CD4-positive, alpha-beta T cell treated with Interleukin-6 at 100 ng/mL for 8 hours (primary cell): ENCODE data around the gene PEF1.
A peak's percentile ranks its signal among the peaks of the same experiment; 100 is the strongest.

ENCODE experiments used
- DNase-seq: peaks from one replicate; pipeline ENCODE4 v3.0.0-alpha.2; 2020; ENCODE audit warnings: mixed read lengths, low spot score

Gene PEF1

DNA sequence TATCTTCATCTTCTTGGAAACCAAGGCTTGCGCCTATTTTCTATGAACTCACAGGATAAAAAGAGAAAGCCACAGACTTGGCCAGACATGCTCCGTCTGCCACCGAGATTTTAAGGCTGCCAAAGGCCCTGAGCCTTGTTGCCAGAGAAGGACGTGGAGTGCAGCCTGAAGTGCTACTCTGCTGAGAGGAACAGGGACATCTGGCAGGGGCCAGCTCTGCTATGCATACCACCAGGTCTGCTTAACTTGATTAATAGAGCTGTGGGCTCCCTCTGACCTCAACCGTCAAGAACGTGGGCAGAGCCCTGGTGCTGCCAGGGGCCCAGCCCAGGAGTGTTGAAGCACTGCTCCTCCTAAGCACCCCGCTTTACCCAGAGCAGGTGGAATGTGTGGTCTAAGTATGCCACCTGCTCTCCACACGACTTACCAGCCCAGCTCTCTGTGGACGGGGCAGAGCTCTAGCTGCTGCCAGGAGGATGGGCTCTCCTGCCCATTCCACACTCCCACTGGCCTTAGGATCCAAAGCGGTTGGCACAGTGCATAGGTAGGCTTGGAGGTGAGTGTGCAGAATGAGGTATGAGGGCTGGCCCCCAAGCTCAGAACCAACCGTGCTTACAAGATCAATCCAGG, 16.6 kb downstream of the PEF1 start:
- DNase-seq, result no peak

DNA sequence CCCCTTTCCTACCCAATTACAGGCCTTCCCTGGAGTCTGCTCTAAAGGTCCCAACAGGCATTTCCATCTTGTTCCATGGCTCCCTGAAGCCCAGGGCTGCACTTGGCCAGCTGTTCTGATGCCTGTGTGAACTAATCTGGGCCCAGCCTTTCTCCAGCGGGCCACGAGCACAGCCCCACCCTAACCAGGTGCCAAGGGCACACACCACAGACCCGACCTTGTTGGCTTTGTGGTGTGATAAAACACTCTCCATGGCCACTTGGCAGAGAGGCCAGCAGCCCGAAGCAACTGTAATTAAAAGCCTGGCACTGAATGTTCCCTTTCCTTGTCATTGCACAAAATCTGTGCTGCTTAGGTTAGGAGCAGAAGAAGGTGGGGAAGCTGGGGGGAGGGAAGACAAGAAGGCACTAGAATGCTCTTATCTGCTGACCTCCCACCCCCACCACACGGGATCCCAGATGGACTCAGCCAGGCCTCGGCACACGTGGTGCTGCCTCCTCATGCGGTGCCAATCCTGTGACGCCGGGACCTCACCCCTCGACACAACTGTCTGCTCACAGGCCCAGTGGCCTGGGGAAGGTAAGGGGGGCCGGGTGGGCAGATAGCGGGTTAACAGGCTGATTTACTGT, 17.3 kb downstream of the PEF1 start:
- DNase-seq, result no peak

DNA sequence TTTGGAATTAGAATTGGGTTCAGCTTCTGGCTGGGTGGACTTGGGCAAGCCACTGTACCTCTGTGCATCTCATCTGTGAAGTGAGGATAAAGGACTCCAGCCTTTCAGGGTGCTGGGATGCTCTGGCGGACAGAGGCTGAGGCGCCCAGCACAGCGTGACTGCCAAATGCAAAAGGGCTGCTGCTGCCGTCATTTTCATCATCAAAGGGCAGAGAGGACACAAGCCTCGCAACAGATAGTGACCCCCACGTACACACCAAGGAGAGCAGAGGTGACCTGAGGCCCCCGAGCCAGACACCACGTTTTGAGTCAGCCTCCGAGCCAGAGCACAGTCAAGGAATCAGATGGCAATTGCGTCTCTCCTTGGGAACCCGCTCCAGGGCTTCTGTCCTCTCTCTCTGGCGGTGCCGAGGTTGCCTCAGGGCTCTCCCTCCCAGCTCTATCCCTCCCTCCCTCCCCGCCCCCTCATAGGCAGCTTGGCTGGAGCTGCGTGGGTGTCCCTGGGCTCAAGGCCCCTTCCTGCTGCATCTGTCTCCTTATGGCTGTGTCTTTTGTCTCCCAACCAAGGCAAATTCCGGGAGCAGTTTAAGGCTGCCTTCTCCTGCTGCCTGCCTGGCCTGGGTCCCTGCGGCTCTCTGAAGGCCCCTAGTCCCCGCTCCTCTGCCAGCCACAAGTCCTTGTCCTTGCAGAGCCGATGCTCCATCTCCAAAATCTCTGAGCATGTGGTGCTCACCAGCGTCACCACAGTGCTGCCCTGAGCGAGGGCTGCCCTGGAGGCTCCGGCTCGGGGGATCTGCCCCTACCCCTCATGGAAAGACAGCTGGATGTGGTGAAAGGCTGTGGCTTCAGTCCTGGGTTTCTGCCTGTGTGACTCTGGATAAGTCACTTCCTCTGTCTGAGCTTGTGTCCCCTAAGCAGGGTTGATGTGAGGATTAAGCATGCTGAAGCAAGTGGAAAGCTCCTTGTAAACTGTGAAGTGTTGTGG, 18.2 kb downstream of the PEF1 start:
- DNase-seq, result no peak

DNA sequence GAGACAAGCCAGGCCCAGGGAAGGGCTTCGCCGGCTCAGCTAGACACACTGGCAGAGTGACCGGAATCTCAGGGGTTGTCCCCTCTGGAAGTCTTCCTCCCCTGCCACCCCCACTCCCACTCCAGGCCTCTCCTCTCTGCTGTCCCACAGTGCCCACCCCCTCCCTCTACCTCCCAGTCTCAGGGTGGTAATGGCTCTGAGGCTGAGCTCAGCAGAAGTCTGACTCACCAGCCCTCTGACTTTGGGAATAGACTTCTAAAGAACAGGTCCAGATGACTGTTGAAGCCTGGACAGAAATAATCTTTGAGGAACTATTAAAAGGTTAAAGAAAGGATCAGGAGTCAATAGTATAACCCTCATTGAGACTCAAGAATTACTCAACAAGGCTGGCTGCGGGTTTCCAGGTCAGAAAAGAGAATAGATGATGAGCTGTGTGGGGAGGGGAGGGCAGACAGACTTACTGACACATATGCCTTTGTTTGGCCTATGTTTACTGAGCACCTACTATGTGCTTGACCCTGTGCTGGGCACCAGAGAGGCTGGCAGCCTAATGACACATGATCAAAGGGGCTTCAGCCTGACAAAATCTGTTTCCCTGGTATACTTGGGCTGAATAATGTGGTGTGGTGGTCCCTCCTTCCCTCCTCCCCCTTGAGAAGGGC, 19.0 kb downstream of the PEF1 start:
- no peak for DNase-seq

DNA sequence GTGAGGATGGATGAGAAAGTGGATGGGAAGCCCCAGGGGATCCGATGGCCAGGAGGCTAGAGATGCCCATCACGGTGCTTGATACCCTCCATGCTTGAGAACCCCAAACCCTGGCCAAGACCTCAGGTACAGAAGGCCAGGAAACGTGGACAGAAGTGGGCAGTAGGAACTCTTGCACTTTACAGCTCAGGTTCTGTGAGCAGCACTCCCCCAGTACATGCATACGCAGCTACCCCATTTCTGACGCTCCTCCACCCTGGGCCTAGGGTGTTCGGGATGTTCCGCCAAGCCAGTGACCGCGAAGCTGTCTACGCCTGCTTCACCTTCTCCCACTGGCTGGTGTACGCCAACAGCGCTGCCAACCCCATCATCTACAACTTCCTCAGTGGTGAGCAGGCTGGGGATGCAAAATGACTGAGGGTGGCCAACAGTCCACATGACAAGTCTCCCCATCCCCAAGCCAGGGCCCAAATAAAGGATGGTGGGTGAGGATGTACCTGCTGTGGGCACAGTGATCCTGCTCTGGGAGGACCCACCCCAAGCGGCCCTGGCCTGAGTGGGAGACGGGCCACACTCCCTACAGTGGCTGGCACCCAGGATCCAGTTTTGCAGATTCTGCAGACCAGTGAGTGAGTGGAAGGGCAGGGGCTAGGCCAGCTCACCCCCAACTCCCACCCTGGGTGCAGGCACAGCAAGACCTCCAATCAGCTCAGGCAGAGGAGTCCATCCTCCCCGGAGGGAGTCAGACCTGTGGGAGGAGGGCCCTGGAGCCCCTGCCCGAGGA, 19.8 kb downstream of the PEF1 start:
- no peak for DNase-seq

DNA sequence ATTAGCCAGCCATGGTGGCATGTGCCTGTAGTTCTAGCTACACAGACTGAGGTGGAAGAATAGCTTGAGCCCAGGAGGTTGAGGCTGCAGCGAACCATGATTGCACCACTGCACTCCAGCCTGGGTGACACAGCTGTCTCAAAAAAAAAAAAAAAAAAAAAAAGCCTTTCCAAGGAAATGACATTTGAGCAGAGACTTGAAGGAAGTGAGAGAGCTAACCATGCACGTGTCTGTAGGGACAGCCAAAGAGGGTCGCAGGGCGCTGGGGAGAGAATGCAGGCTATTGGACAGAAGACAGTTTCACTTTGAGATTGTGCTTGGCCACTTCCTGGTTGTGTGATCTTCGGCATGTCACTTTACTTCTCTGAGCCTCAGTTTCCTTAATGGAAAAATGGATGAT, 20.4 kb downstream of the PEF1 start:
- no peak for DNase-seq

DNA sequence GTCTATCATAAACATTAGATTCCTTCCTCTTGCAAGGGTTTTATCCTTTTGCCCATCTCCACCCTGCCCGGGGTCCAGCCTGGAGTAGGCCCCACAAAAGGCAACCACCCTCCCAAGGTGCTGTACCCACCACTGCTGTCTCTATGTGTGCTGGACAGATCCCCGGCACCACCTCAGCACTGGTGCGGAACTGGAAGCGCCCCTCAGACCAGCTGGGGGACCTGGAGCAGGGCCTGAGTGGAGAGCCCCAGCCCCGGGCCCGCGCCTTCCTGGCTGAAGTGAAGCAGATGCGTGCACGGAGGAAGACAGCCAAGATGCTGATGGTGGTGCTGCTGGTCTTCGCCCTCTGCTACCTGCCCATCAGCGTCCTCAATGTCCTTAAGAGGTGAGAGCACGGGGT, 21.3 kb downstream of the PEF1 start:
- no peak for DNase-seq

DNA sequence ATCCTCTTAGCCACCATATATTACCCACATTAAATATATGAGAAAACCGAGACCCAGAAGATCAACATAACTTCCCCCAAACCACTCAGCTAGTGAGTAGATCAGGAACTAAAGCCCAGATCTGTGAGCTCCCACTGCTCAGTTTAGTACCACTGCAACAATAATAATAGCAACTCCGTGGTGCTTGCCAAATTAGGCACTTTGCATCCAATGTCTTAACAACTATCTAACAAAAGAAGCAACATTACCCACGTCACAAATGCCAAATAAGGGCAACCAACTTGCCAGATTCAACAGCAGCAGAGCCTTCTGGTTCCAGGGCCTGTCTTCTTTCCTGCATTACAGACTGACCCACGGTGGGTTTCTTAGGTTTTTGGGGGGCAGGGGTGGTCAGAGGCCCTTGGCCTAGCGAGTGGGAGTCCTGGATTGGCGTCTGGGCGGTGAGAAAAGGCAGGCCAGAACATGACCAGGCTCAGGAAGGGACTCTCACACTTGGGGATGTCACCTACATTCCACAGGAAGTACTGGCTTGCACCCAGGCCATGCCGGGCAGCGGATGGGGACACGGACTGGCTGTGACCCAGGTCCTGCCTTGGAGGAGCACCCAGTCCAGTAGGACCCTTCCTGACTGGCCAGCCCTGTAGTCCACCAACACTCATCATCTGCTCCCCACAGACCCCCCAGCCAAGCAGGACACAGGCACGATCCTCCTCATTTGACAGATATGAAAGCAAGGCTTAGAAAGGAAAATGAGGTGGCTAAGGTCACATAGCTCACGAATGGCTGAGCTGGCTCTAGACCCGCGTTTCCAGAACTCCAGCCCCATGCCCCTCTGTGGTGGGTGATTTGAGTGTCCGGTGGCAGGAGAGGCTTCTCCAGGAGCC, 22.6 kb downstream of the PEF1 start:
- DNase-seq, result no peak

DNA sequence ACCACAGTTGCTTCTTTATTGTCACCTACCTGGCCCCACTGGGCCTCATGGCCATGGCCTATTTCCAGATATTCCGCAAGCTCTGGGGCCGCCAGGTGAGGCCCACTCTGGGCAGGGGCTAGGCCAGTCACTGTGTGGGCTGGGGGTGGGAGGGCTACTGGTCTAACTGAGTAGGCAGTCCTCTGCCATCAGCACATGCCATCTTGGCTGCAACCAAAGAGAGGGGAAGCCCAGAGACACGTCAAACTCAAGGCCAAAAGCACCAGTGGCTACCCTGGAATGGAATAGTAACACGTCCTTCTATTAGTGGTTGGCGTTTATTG, 23.2 kb downstream of the PEF1 start:
- DNase-seq, result no peak

DNA sequence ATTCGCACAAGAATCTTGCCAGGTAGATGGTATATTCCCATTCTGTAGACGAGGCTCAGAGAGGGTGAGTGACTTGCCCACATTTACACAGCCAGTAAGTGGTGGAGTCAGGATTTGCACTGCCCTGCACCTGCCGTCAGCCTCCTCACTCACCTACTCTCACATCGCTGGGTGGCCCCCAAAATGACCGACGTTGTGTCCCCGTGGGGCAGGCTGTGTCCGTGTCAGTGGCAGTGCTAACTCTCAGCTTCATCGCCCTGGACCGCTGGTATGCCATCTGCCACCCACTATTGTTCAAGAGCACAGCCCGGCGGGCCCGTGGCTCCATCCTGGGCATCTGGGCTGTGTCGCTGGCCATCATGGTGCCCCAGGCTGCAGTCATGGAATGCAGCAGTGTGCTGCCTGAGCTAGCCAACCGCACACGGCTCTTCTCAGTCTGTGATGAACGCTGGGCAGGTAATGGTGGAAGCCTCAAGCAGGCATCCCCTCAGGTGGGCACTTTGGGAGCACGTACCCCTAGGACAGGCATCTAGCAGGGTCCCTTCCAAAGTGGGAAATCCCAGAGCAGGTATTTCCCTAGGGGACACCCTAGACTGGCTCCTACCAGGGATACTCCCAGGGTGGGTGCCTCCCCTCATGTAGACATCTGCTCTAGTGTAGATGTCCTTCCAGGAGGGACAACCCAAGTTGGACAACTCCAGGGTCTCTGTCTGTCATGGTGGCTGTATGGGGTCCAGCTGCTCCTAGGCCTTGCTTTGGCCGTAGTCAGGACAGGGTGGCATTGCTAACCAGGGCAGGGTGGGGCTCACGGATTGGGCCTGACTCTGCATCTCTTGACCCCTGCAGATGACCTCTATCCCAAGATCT, 23.8 kb downstream of the PEF1 start:
- DNase-seq, result no peak

DNA sequence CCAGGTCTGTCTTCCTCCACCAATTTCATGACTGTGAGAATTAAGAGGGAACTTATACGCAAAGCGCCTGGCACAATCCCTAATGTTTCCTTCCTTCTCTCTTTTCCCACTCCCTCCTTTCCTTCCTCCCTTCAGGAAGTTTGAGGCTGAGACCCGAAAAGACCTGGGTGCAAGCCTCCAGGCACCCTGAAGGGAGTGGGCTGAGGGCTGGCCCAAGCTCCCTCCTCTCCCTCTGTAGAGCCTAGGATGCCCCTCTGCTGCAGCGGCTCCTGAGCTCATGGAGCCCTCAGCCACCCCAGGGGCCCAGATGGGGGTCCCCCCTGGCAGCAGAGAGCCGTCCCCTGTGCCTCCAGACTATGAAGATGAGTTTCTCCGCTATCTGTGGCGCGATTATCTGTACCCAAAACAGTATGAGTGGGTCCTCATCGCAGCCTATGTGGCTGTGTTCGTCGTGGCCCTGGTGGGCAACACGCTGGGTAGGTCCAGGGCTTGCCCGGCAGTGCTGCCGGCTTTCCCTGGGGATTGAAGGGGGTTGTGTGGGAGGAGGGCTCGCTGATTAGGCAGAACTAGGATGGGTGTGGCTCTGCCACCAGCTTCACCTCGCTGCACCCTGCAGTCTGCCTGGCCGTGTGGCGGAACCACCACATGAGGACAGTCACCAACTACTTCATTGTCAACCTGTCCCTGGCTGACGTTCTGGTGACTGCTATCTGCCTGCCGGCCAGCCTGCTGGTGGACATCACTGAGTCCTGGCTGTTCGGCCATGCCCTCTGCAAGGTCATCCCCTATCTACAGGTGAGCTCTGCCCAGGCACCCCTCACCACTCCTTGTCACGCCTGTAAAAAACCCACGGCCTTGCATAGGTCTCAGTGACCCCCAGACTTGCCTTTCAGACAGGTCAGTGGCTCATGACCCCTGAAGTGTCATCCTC, 25.5 kb downstream of the PEF1 start:
- no peak for DNase-seq

DNA sequence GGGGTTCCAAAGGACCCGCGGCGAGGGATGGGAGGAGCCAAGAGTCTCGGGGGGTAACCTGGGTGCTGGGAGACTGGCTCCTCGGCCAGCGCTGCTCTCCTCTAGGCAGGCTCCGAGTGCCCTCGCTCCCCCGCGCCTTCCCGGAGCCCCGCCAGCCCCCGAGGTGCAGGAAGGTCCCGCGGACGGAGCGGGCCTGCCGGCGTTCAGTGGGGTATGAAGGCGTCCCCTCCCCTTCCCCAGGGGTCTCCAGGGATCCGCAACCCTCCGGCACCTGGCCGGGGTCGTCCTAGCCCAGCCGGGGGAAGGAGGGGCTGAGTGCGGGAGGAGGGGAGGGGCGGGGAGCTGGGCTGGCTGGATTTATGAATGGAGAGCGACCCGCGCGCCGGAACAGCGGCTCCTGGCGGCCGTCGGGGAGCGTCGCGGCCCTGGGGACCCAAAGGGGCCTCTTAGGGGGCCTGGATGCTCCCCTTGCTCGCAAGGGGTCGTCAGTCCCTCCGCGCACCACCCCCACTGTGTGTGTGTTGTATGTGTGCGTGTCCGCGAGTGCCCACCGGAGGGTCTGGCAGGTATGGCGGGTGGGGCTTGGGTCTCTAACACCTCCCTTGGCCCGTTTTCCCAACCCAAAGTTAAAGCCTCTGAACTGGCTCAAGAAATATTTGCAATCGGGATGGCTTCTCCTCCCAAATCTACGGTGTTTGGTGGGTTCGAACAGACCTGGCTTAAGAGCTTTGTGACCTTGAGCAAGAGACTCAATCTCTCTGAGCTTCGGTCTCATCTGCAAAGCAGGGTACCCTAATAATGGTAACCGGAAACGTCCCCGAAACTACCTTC, 26.5 kb downstream of the PEF1 start:
- DNase-seq, result peak; percentile 11

DNA sequence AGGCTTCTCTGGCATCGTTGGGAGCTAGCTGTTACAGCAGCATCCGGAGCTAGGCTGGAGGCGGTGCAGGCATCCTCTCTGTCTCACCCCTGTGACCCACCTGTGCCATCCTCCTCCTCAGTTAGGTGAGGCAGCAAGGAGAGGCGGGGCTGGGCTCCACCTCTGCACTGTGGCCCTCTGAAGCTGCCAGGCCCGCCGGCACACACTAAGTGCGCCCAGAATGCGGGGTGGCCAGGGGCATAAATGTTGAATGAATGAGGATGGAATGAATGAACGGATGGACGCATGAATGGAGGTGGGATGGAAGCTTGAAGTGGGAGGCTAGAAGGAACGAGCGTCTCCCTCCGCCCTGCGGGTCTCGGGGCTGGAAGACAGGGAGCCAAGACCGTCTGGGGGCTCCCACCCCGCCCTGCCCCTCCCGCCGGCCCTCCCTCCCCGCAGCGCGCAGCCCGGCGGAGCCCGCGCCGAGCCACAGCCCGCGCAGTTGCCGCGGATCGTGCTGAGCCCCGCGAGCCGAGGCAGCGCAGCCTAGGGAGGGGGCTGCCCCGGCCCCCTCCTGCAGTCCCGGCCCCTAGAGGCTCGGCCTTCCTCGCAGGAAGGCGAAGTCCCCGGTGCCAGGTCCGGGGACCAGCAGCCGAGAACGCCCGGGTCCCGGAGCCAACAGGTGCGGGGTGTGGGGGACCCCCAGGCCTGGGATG, 27.3 kb downstream of the PEF1 start, which contains the start of gene HCRTR1:
TSS of gene HCRTR1 (plus strand) at position 472 of the 698 bp plus-strand sequence. CDS start 1,504 bp downstream, outside the sequence.
- DNase-seq, result no peak

DNA sequence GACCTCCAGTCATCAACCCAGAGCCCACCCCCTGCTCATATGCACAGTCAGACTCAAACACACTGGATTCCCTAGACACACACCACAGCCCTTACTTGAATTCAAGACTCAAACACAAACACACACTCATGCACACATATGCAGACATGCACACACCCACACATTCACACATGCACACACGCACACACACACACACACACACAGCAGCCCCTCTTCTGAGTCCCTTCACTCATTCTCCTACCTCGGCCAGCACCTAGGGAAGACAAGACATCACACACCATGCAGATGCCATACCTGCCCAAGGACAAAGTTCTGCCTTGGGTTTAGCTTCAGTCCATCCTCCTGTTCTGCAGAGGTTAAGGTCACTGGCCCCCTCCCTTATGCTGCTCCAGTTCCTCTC, 28.7 kb downstream of the PEF1 start:
- no peak for DNase-seq

DNA sequence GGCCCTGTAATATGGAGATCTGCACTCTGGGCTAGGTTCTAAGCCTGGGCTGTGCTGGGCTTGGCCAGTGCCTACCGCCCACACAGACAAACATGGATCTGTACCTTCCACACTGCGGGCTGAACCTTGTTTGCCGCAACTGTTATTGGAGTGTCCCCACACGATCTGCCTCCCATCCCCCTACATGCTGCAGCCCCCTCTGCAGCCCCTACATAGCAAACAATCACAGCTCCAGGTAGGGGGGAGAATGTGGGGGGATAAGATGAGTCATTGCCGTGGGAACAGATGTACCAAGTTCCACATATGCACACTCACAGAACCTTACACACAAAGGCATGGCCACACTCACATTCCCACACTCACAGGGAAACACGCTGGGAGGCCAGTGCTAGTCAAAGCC, 29.3 kb downstream of the PEF1 start:
- no peak for DNase-seq

DNA sequence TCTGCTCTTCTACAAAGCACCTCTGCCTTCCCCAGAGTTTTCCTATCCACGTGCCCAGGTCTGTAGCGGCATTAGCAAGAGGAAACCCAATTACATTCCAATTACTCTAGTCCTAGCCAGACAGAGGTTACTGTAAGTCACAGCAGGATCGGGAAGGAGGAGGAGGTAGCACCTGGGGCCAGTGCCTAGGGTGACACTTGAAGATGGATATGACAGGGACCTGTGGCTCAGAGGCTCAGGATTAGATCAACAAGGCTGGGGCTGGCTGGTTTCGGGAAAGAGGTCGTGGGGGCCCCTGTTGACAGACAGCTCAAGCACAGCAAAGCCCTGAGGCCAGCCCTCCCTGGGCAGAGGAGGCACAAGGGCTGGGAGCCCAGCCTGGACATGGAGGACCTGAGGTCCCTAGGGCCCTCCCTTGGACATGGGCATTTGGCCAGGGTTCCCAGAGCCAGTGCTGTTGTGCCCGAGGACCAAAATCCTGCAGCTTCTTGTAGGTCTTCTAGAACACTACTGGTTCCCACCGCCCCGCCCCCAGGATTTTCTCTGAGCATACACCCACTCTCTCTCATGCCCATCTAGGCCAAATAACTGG, 30.2 kb downstream of the PEF1 start:
- no peak for DNase-seq
